Neural cell (in vitro differentiated cells): ENCODE results near the gene ELP4.

Source experiments
- EZH2 ChIP-seq: fragments of 200-600, 300-800 bp; shearing (Covaris generic), sonication (generic); IDR thresholded peaks from 2 replicates; pipeline ENCODE4 v1.6.1; 2014; ENCODE audit warnings: antibody characterized with exemption, low read length, borderline replicate concordance, mild to moderate bottlenecking; ENCODE audit not compliant: insufficient read depth, poor library complexity, severe bottlenecking
- POLR2AphosphoS5 ChIP-seq: IDR thresholded peaks from 2 replicates; pipeline ENCODE4 v1.6.1; 2012
- SMC3 ChIP-seq: fragments of 450-650 bp; conservative IDR thresholded peaks from 2 replicates; pipeline ENCODE4 v1.6.1; 2014; ENCODE audit warnings: antibody characterized with exemption, mild to moderate bottlenecking, moderate library complexity; ENCODE audit not compliant: poor library complexity
- TF ChIP-seq, protein P1 (sequence below): fragments of 450-650 bp; IDR thresholded peaks from 2 replicates; pipeline ENCODE4 v1.5.1; 2014; ENCODE audit warnings: antibody characterized with exemption, mild to moderate bottlenecking, moderate library complexity; ENCODE audit not compliant: poor library complexity, severe bottlenecking

- TF ChIP-seq, protein P1, sequence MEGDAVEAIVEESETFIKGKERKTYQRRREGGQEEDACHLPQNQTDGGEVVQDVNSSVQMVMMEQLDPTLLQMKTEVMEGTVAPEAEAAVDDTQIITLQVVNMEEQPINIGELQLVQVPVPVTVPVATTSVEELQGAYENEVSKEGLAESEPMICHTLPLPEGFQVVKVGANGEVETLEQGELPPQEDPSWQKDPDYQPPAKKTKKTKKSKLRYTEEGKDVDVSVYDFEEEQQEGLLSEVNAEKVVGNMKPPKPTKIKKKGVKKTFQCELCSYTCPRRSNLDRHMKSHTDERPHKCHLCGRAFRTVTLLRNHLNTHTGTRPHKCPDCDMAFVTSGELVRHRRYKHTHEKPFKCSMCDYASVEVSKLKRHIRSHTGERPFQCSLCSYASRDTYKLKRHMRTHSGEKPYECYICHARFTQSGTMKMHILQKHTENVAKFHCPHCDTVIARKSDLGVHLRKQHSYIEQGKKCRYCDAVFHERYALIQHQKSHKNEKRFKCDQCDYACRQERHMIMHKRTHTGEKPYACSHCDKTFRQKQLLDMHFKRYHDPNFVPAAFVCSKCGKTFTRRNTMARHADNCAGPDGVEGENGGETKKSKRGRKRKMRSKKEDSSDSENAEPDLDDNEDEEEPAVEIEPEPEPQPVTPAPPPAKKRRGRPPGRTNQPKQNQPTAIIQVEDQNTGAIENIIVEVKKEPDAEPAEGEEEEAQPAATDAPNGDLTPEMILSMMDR, result no peak
- no peak for TF ChIP-seq SMC3
- TF ChIP-seq EZH2, result no peak
- no peak for TF ChIP-seq POLR2AphosphoS5
These were observed 297.6 kb downstream of the ELP4 start for GRCh38 chr11:31806928-31807798.
